HepG2 (cell line): ENCODE results near the gene ZSWIM8. TPM values are rescaled to one million over a fixed set of nuclear protein-coding genes. Genes with fewer than 3 reads are reported as not detected.

ENCODE experiments used
- ATAC-seq: fragments of 200-7000 bp; cut with Tn5 transposase; 3 replicates; pipeline ENCODE4 v1.9.1; 2020; ENCODE audit warnings: mild to moderate bottlenecking, moderate library complexity
- BruUV-seq: library from RNA; stranded (reverse); fragments of 400-500 nt; replicated peaks from 2 replicates; lab custom pipeline; 2021; lab: Mats Ljungman, UMichigan
- CTCF ChIA-PET: fragments of 300-600 bp; formaldehyde crosslinking; extraction: SDS; loops from one replicate; lab custom pipeline; 2021; ENCODE audit warnings: low total read pairs, inconsistent platforms, low intra/inter-chr PET ratio; lab: Yijun Ruan, JAX
- POLR2A ChIA-PET: fragments of 350-600 bp; sonication (Branson Sonifier 250); formaldehyde crosslinking; loops from one replicate; lab custom pipeline; 2020; ENCODE audit warnings: antibody characterized with exemption, inconsistent platforms; lab: Yijun Ruan, JAX
- DNase-seq: peaks from one replicate; pipeline ENCODE4 v3.0.0-alpha.2; 2015; ENCODE audit warnings: low spot score
- FAIRE-seq: peaks from 3 replicates; lab custom pipeline; 2011; peaks lifted over from hg19 to GRCh38; lab: Jason Lieb, UNC
- H2AFZ ChIP-seq: one replicate; pipeline ENCODE4 v1.6.1; 2011; ENCODE audit warnings: low read length, inconsistent platforms
- H3K27ac ChIP-seq: fragments of 300-600 bp; 3 replicates; pipeline ENCODE4 v1.8.0; 2011; ENCODE audit warnings: mixed run types, mild to moderate bottlenecking, mixed read lengths, low read length, inconsistent platforms; ENCODE audit not compliant: insufficient read depth; ENCODE audit errors: extremely low read length
- H3K27me3 ChIP-seq, 2 experiments: fragments of 200-600 bp in 1 of 2; 2 replicates in 1 of 2; 3 replicates in 1 of 2; pipeline versions ENCODE4 v1.6.0 to v1.8.0; 2011; ENCODE audit warnings: low read length in 2 of 2, mild to moderate bottlenecking in 2 of 2, moderate library complexity in 2 of 2, inconsistent platforms in 1 of 2; ENCODE audit not compliant: insufficient read depth in 2 of 2, control insufficient read depth in 1 of 2
- H3K36me3 ChIP-seq, 2 experiments: fragments of 200-600 bp in 1 of 2; replicated peaks in 1 of 2; 2 replicates in 1 of 2; 3 replicates in 1 of 2; pipeline versions ENCODE4 v1.5.1 to v1.8.0; 2011; ENCODE audit warnings: low read length in 2 of 2, inconsistent platforms in 1 of 2; ENCODE audit not compliant: insufficient read depth in 2 of 2, control insufficient read depth in 1 of 2
- H3K4me1 ChIP-seq: 2 replicates; pipeline ENCODE4 v1.5.1; 2012; ENCODE audit warnings: low read length, inconsistent platforms; ENCODE audit not compliant: insufficient read depth
- H3K4me2 ChIP-seq: 2 replicates; pipeline ENCODE4 v1.6.0; 2011; ENCODE audit warnings: low read depth, low read length, inconsistent platforms
- H3K4me3 ChIP-seq, 3 experiments: fragments of 200-600 bp in 1 of 3; sonication (generic), shearing (Covaris generic) in 1 of 3; replicated peaks in 1 of 3; 2 replicates each; pipeline ENCODE4 v1.5.1; 2011 to 2016; ENCODE audit warnings: low read length in 3 of 3, inconsistent platforms in 2 of 3, low read depth in 2 of 3, mild to moderate bottlenecking in 2 of 3, control low read depth in 1 of 3, mixed read lengths in 1 of 3; ENCODE audit not compliant: insufficient read depth in 1 of 3
- H3K79me2 ChIP-seq: one replicate; pipeline ENCODE4 v1.6.1; 2011; ENCODE audit warnings: low read length, inconsistent platforms; ENCODE audit not compliant: insufficient read depth
- H3K9ac ChIP-seq: 2 replicates; pipeline ENCODE4 v1.6.0; 2011; ENCODE audit warnings: mild to moderate bottlenecking, low read depth, low read length, inconsistent platforms; ENCODE audit not compliant: insufficient read depth
- H3K9me3 ChIP-seq: 2 replicates; pipeline ENCODE4 v1.5.1; 2012; ENCODE audit warnings: mild to moderate bottlenecking, low read length
- H4K20me1 ChIP-seq: 2 replicates; pipeline ENCODE4 v1.6.0; 2011; ENCODE audit warnings: inconsistent platforms, mild to moderate bottlenecking, low read length, moderate library complexity; ENCODE audit not compliant: insufficient read depth
- ARNT2 ChIP-seq: sonication (generic); formaldehyde crosslinking; IDR thresholded peaks from 2 replicates; pipeline ENCODE4 v1.8.0; 2022; ENCODE audit warnings: mild to moderate bottlenecking, low read depth, missing genetic modification reagents, moderate library complexity
- EHMT2 ChIP-seq: fragments of 200-600 bp; sonication (generic); IDR thresholded peaks from 2 replicates; pipeline ENCODE4 v1.7.0; 2017; ENCODE audit warnings: antibody characterized with exemption, low read depth, low read length, borderline replicate concordance
- ELF3 ChIP-seq: IDR thresholded peaks from 2 replicates; pipeline ENCODE4 v1.6.1; 2016; ENCODE audit warnings: missing genetic modification reagents, missing compliant biosample characterization
- FOXK1 ChIP-seq: sonication (generic); formaldehyde crosslinking; IDR thresholded peaks from 2 replicates; pipeline ENCODE4 v1.4.0; 2020; ENCODE audit warnings: low read depth, missing genetic modification reagents, borderline replicate concordance
- IRF2 ChIP-seq: IDR thresholded peaks from 2 replicates; pipeline ENCODE4 v1.6.1; 2018; ENCODE audit warnings: missing genetic modification reagents, missing compliant biosample characterization
- KLF9 ChIP-seq: IDR thresholded peaks from 2 replicates; pipeline ENCODE4 v1.6.1; 2016; ENCODE audit warnings: low read depth
- POLR2AphosphoS5 ChIP-seq: IDR thresholded peaks from 2 replicates; pipeline ENCODE4 v1.6.1; 2012; ENCODE audit warnings: low read depth, low read length
- RAD21 ChIP-seq: fragments of 450-650 bp; formaldehyde crosslinking; IDR thresholded peaks from 2 replicates; pipeline ENCODE4 v1.5.0; 2020; ENCODE audit warnings: mild to moderate bottlenecking
- SRSF9 ChIP-seq: fragments of 200-400 bp; formaldehyde crosslinking; IDR thresholded peaks from 2 replicates; pipeline ENCODE4 v1.6.1; 2018; ENCODE audit warnings: borderline replicate concordance, mild to moderate bottlenecking, low read depth, low read length; ENCODE audit not compliant: insufficient read depth, poor library complexity, severe bottlenecking
- ZFP90 ChIP-seq: sonication (generic); formaldehyde crosslinking; IDR thresholded peaks from 2 replicates; pipeline ENCODE4 v1.8.0; 2022; ENCODE audit warnings: missing genetic modification reagents, mild to moderate bottlenecking, inconsistent platforms, borderline replicate concordance
- ZNF484 ChIP-seq: sonication (generic); formaldehyde crosslinking; IDR thresholded peaks from 2 replicates; pipeline ENCODE4 v1.5.1; 2020; ENCODE audit warnings: mild to moderate bottlenecking, low read depth, missing genetic modification reagents, borderline replicate concordance
- ZNF768 ChIP-seq: sonication (generic); formaldehyde crosslinking; IDR thresholded peaks from 2 replicates; pipeline ENCODE4 v1.4.0; 2020; ENCODE audit warnings: missing genetic modification reagents
- WGBS: methylation state at CpG from one replicate; pipeline ENCODE4 v1.1.6; 2017; ENCODE audit warnings: low lambda C conversion rate; 5-methylcytosine and 5-hydroxymethylcytosine counted together
- in situ Hi-C: cut with HindIII; loops from 2 replicates; pipeline ENCODE4 v1.10.0; 2017; ENCODE audit warnings: low pct_unique_long_range_greater_than_20kb; ENCODE audit not compliant: extremely low pct_ligation_motif_present
- intact Hi-C: fragments of 100-400 bp; cut with micrococcal nuclease; formaldehyde crosslinking; loops from one replicate; pipeline ENCODE4 v1.10.0; 2022; ENCODE audit not compliant: unreplicated experiment
- polyA plus RNA-seq, 8 experiments: library from polyadenylated mRNA; depleted of rRNA in 3 of 8; stranded (reverse) in 7 of 8; unstranded in 1 of 8; fragments of >200 nt; fragmentation: Illumina TruSeq in 4 of 8; extraction: Trizol in 4 of 8; gene quantifications; 2 replicates each; pipeline versions ENCODE4 v1.2.1 to v1.2.3, GENCODE V29; 2011 to 2016; ENCODE audit warnings: low read depth in 4 of 8, missing spikeins in 1 of 8, mixed read lengths in 1 of 8; ENCODE audit not compliant: insufficient read depth in 1 of 8
- total RNA-seq, 5 experiments: library from RNA; depleted of rRNA; stranded (reverse); fragments of >200 nt; fragmentation: Illumina TruSeq; extraction: Trizol; gene quantifications; 2 replicates each; pipeline ENCODE4 v1.2.3, GENCODE V29; 2016; ENCODE audit warnings: low read depth in 1 of 5
- TF ChIP-seq, protein P1 (sequence below): sonication (generic); formaldehyde crosslinking; IDR thresholded peaks from 2 replicates; pipeline ENCODE4 v1.5.0; 2020; ENCODE audit warnings: missing genetic modification reagents, mild to moderate bottlenecking, borderline replicate concordance
- TF ChIP-seq, protein P2 (sequence below): sonication (generic); formaldehyde crosslinking; IDR thresholded peaks from 2 replicates; pipeline ENCODE4 v1.5.1; 2020; ENCODE audit warnings: missing genetic modification reagents, mild to moderate bottlenecking, borderline replicate concordance

Gene ZSWIM8
- total and polyA plus RNA-seq, 2 of the 13 experiments (the other 11 are each of a cell fraction or from before 2014, with no cell fraction given): 39.9 to 98.2 TPM

DNA sequence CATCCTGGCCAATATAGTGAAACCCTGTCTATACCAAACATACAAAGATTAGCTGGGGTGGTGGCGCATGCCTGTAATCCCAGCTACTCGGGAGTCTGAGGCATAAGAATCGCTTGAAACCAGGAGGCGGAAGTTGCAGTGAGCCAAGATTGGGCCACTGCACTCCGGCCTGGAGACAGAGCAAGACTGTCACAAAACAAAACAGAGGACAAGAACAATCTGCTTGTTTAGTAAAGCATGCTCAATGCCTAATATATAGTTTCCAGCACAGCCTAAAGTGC is 43.0 kb upstream of the ZSWIM8 start:
- FAIRE-seq (no peak), ATAC-seq (no peak), DNase-seq (no peak)
- ChIA-PET CTCF (no interaction called here), POLR2A (interaction anchor here (1.7 to 5.4 kb wide), 3 partner anchors 12 to 98 kb away, joined by 7 to 85 read pairs (median 15); no protein-coding TSS in a partner anchor)
- Histone ChIP-seq H3K27me3 (no peaks in the 10 kb centered on the region; a peak in 1 of 5 replicates), H3K4me2 (0 out of 2 replicates have a peak overlapping the region, but pooled peaks have one; percentile 72), H3K9ac (no peak overlapping the region), H3K27ac (no peak overlapping the region), H3K79me2 (peaks cover 40% of the 10 kb centered on the region), H2AFZ (no peak overlapping the region), H3K9me3 (no peaks in the 10 kb centered on the region), H3K4me3 (no peak overlapping the region), H3K36me3 (peaks cover 1 to 14% of the 10 kb centered on the region in 2 experiments; a peak in 2 of 5 replicates), H4K20me1 (no peaks in the 10 kb centered on the region), H3K4me1 (peaks cover 35% of the 10 kb centered on the region)
- in situ Hi-C loops (no loop called here), intact Hi-C loops (no loop called here)
- TF ChIP-seq RAD21 (CRISPR knock-in tag) (no peak), EHMT2 (no peak), POLR2AphosphoS5 (0 out of 2 replicates have a peak, but pooled peaks have one; percentile 8), ZFP90 (CRISPR knock-in tag) (no peak), IRF2 (CRISPR knock-in tag) (no peak), KLF9 (CRISPR knock-in tag) (no peak), FOXK1 (CRISPR knock-in tag) (no peak), ARNT2 (CRISPR knock-in tag) (no peak), ZNF768 (CRISPR knock-in tag) (0 out of 2 replicates have a peak, but pooled peaks have one; percentile 22), ELF3 (CRISPR knock-in tag) (no peak), ZNF484 (CRISPR knock-in tag) (no peak), SRSF9 (no peak)
- TF ChIP-seq, protein P1, sequence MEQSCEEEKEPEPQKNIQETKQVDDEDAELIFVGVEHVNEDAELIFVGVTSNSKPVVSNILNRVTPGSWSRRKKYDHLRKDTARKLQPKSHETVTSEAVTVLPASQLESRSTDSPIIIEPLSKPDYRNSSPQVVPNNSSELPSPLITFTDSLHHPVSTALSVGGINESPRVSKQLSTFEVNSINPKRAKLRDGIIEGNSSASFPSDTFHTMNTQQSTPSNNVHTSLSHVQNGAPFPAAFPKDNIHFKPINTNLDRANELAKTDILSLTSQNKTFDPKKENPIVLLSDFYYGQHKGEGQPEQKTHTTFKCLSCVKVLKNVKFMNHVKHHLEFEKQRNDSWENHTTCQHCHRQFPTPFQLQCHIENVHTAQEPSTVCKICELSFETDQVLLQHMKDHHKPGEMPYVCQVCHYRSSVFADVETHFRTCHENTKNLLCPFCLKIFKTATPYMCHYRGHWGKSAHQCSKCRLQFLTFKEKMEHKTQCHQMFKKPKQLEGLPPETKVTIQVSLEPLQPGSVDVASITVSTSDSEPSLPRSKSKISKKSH (CRISPR knock-in tag): no peak
- TF ChIP-seq, protein P2, sequence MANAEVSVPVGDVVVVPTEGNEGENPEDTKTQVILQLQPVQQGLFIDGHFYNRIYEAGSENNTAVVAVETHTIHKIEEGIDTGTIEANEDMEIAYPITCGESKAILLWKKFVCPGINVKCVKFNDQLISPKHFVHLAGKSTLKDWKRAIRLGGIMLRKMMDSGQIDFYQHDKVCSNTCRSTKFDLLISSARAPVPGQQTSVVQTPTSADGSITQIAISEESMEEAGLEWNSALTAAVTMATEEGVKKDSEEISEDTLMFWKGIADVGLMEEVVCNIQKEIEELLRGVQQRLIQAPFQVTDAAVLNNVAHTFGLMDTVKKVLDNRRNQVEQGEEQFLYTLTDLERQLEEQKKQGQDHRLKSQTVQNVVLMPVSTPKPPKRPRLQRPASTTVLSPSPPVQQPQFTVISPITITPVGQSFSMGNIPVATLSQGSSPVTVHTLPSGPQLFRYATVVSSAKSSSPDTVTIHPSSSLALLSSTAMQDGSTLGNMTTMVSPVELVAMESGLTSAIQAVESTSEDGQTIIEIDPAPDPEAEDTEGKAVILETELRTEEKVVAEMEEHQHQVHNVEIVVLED (CRISPR knock-in tag): no peak
- no TSS peak for BruUV-seq
- WGBS: 100% methylated on average over 5 of the region's 5 CpGs
